SH-SY5Y (cell line): ENCODE data around the gene CCDC192.

ENCODE experiments used
- GATA2 ChIP-seq: IDR thresholded peaks from 2 replicates; pipeline ENCODE4 v1.6.1; 2011; ENCODE audit warnings: mild to moderate bottlenecking, low read depth, low read length
- GATA3 ChIP-seq: IDR thresholded peaks from 2 replicates; pipeline ENCODE4 v1.6.1; 2011; ENCODE audit warnings: low read depth, mild to moderate bottlenecking, low read length, moderate library complexity

CCDC192 gene

GRCh38 chr5:127813633-127814587 lies 110.7 kb downstream of the CCDC192 start:
- no peak for TF ChIP-seq GATA3
- no peak for TF ChIP-seq GATA2

- TF ChIP-seq GATA2 (no peak), GATA3 (no peak)
These were observed 111.4 kb downstream of the CCDC192 start for GRCh38 chr5:127814588-127814973.

- no peak for TF ChIP-seq GATA3
- TF ChIP-seq GATA2: no peak
These were observed 117.8 kb downstream of the CCDC192 start for GRCh38 chr5:127820910-127821553.

- no peak for TF ChIP-seq GATA3
- TF ChIP-seq GATA2: no peak
These were observed 118.7 kb downstream of the CCDC192 start for GRCh38 chr5:127821896-127822295.

GRCh38 chr5:127824126-127824525 lies 120.9 kb downstream of the CCDC192 start:
- no peak for TF ChIP-seq GATA2
- TF ChIP-seq GATA3: no peak

GRCh38 chr5:127826011-127826410 lies 122.8 kb downstream of the CCDC192 start:
- TF ChIP-seq GATA2 (no peak), GATA3 (no peak)

GRCh38 chr5:127827451-127827850 lies 124.3 kb downstream of the CCDC192 start:
- TF ChIP-seq GATA3: no peak
- TF ChIP-seq GATA2: no peak

- TF ChIP-seq GATA3 (no peak), GATA2 (no peak)
These were observed 127.0 kb downstream of the CCDC192 start for GRCh38 chr5:127830157-127830556.

GRCh38 chr5:127830829-127831598 lies 127.8 kb downstream of the CCDC192 start:
- TF ChIP-seq GATA3 (no peak), GATA2 (no peak)

- TF ChIP-seq GATA3 (no peak), GATA2 (no peak)
These were observed 128.9 kb downstream of the CCDC192 start for GRCh38 chr5:127832067-127832466.

GRCh38 chr5:127834094-127834531 lies 130.9 kb downstream of the CCDC192 start:
- no peak for TF ChIP-seq GATA2
- TF ChIP-seq GATA3: no peak

GRCh38 chr5:127834554-127834953 lies 131.4 kb downstream of the CCDC192 start:
- TF ChIP-seq GATA2 (no peak), GATA3 (no peak)

GRCh38 chr5:127838661-127839060 lies 135.5 kb downstream of the CCDC192 start:
- TF ChIP-seq GATA3 (no peak), GATA2 (no peak)

GRCh38 chr5:127839072-127839471 lies 135.9 kb downstream of the CCDC192 start:
- TF ChIP-seq GATA2: no peak
- TF ChIP-seq GATA3: no peak
